Neural cell (in vitro differentiated cells): ENCODE measurements around the gene PRKACA. TPM values are rescaled to one million over a fixed set of nuclear protein-coding genes. Genes with fewer than 3 reads are reported as not detected.
A peak's percentile ranks its signal among the peaks of the same experiment; 100 is the strongest.

Source experiments
- H2AFZ ChIP-seq: fragments of 200-600, 300-800 bp; sonication (generic), shearing (Covaris generic); 2 replicates; pipeline ENCODE4 v1.6.0; 2014; ENCODE audit warnings: low read depth, mild to moderate bottlenecking, antibody characterized with exemption, low read length, moderate library complexity
- H3F3A ChIP-seq: fragments of 200-600 bp; shearing (Covaris generic); 2 replicates; pipeline ENCODE4 v1.6.1; 2016; ENCODE audit warnings: mild to moderate bottlenecking, moderate library complexity, mixed read lengths, antibody characterized with exemption, low read length; ENCODE audit not compliant: insufficient read depth, poor library complexity, severe bottlenecking
- H3K27ac ChIP-seq: fragments of 200-600, 300-800 bp; sonication (generic), shearing (Covaris generic); 2 replicates; pipeline ENCODE4 v1.5.1; 2014; ENCODE audit warnings: mild to moderate bottlenecking, low read length, moderate library complexity
- H3K27me3 ChIP-seq: fragments of 300-800, 200-600 bp; sonication (generic), shearing (Covaris generic); 2 replicates; pipeline ENCODE4 v1.6.0; 2014; ENCODE audit warnings: mild to moderate bottlenecking, low read depth, low read length, moderate library complexity; ENCODE audit not compliant: insufficient read depth
- H3K36me3 ChIP-seq: fragments of 300-800, 200-600 bp; sonication (generic), shearing (Covaris generic); 2 replicates; pipeline ENCODE4 v1.5.1; 2014; ENCODE audit warnings: mild to moderate bottlenecking, antibody characterized with exemption, low read length, moderate library complexity; ENCODE audit not compliant: insufficient read depth
- H3K4me2 ChIP-seq: fragments of 300-800, 200-600 bp; sonication (generic), shearing (Covaris generic); 2 replicates; pipeline ENCODE4 v1.6.0; 2014; ENCODE audit warnings: mild to moderate bottlenecking, low read length
- H3K4me3 ChIP-seq: fragments of 300-800, 200-600 bp; sonication (generic), shearing (Covaris generic); 2 replicates; pipeline ENCODE4 v1.5.1; 2014; ENCODE audit warnings: mild to moderate bottlenecking, low read length, moderate library complexity
- H3K79me2 ChIP-seq: fragments of 200-600 bp; shearing (Covaris generic); replicated peaks from 2 replicates; pipeline ENCODE4 v1.6.0; 2014; ENCODE audit warnings: mild to moderate bottlenecking, low read length, moderate library complexity; ENCODE audit not compliant: insufficient read depth
- H3K9ac ChIP-seq: fragments of 300-800, 200-600 bp; sonication (generic), shearing (Covaris generic); 2 replicates; pipeline ENCODE4 v1.6.1; 2016; ENCODE audit warnings: mild to moderate bottlenecking, low read length, mixed read lengths
- H3K9me2 ChIP-seq: fragments of 200-600 bp; shearing (Covaris generic); 2 replicates; pipeline ENCODE4 v1.6.1; 2016; ENCODE audit warnings: mild to moderate bottlenecking, low read length, mixed read lengths; ENCODE audit not compliant: insufficient read depth
- H3K9me3 ChIP-seq: fragments of 200-600, 300-800 bp; sonication (generic), shearing (Covaris generic); 2 replicates; pipeline ENCODE4 v1.6.1; 2016; ENCODE audit warnings: mild to moderate bottlenecking, mixed run types, low read length, moderate library complexity, mixed read lengths
- H4K20me1 ChIP-seq: fragments of 200-600 bp; shearing (Covaris generic); 2 replicates; pipeline ENCODE4 v1.6.1; 2016; ENCODE audit warnings: mild to moderate bottlenecking, mixed run types; ENCODE audit not compliant: insufficient read depth
- CTCF ChIP-seq: fragments of 450-650 bp; IDR thresholded peaks from 2 replicates; pipeline ENCODE4 v1.5.1; 2014; ENCODE audit warnings: antibody characterized with exemption, mild to moderate bottlenecking, moderate library complexity; ENCODE audit not compliant: poor library complexity, severe bottlenecking
- EP300 ChIP-seq: fragments of 450-650 bp; conservative IDR thresholded peaks from 2 replicates; pipeline ENCODE4 v1.6.1; 2014; ENCODE audit warnings: antibody characterized with exemption, mild to moderate bottlenecking, moderate library complexity; ENCODE audit not compliant: poor library complexity, severe bottlenecking
- EZH2 ChIP-seq: fragments of 200-600, 300-800 bp; shearing (Covaris generic), sonication (generic); IDR thresholded peaks from 2 replicates; pipeline ENCODE4 v1.6.1; 2014; ENCODE audit warnings: antibody characterized with exemption, low read length, borderline replicate concordance, mild to moderate bottlenecking; ENCODE audit not compliant: insufficient read depth, poor library complexity, severe bottlenecking
- MXI1 ChIP-seq: fragments of 450-650 bp; conservative IDR thresholded peaks from 2 replicates; pipeline ENCODE4 v1.6.1; 2014; ENCODE audit warnings: antibody characterized with exemption, mild to moderate bottlenecking; ENCODE audit not compliant: poor library complexity, severe bottlenecking
- POLR2AphosphoS5 ChIP-seq: IDR thresholded peaks from 2 replicates; pipeline ENCODE4 v1.6.1; 2012
- RAD21 ChIP-seq: fragments of 450-650 bp; conservative IDR thresholded peaks from 2 replicates; pipeline ENCODE4 v1.6.1; 2014; ENCODE audit warnings: antibody characterized with exemption, mild to moderate bottlenecking, moderate library complexity
- SMC3 ChIP-seq: fragments of 450-650 bp; conservative IDR thresholded peaks from 2 replicates; pipeline ENCODE4 v1.6.1; 2014; ENCODE audit warnings: antibody characterized with exemption, mild to moderate bottlenecking, moderate library complexity; ENCODE audit not compliant: poor library complexity
- TAF1 ChIP-seq: IDR thresholded peaks from 2 replicates; pipeline ENCODE4 v1.6.1; 2012; ENCODE audit warnings: low read depth
- polyA plus RNA-seq: library from polyadenylated mRNA; depleted of rRNA; stranded (reverse); fragments of >200 nt; gene quantifications from 2 replicates; pipeline ENCODE4 v1.2.3, GENCODE V29; 2014
- TF ChIP-seq, protein P1 (sequence below): IDR thresholded peaks from 2 replicates; pipeline ENCODE4 v1.6.1; 2012; ENCODE audit warnings: borderline replicate concordance

The PRKACA gene
- polyA plus RNA-seq, 1 donor from 2014 or later: 11.7 TPM

DNA sequence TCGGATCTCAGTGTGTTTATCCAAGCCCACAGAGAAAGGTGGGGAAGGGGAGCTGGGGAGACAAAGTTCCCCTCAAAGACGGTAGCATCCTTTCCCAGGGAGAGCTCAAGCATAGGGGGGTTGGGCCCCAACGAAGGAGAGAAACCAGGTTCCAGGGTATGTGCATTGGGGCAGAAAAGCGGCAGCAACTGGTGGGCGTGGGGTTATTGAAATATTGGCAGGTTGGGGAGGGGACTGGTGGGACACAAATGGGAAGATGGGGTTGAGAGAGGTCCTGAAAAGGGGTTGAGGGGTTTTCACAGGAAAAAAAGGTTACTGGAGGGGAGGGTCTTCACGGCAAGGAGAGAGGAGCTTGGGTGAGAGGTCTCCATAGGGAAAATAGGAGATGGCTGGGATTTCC is 17.8 kb upstream of the PRKACA start:
- peak overlapping the region; percentile 85 for H3K4me3 ChIP-seq
- no peak overlapping the region for H2AFZ ChIP-seq
- no peaks in the 10 kb centered on the region for H3K36me3 ChIP-seq
- H3K4me2 ChIP-seq: no peak overlapping the region
- no peak overlapping the region for H3K9ac ChIP-seq
- H3K9me3 ChIP-seq: no peaks in the 10 kb centered on the region
- no peak overlapping the region for H3K27ac ChIP-seq
- no peaks in the 10 kb centered on the region for H3K79me2 ChIP-seq
- TF ChIP-seq MXI1 (no peak), RAD21 (no peak), EZH2 (no peak), CTCF (no peak), EP300 (no peak), POLR2AphosphoS5 (no peak), TAF1 (no peak), SMC3 (no peak)
- TF ChIP-seq, protein P1, sequence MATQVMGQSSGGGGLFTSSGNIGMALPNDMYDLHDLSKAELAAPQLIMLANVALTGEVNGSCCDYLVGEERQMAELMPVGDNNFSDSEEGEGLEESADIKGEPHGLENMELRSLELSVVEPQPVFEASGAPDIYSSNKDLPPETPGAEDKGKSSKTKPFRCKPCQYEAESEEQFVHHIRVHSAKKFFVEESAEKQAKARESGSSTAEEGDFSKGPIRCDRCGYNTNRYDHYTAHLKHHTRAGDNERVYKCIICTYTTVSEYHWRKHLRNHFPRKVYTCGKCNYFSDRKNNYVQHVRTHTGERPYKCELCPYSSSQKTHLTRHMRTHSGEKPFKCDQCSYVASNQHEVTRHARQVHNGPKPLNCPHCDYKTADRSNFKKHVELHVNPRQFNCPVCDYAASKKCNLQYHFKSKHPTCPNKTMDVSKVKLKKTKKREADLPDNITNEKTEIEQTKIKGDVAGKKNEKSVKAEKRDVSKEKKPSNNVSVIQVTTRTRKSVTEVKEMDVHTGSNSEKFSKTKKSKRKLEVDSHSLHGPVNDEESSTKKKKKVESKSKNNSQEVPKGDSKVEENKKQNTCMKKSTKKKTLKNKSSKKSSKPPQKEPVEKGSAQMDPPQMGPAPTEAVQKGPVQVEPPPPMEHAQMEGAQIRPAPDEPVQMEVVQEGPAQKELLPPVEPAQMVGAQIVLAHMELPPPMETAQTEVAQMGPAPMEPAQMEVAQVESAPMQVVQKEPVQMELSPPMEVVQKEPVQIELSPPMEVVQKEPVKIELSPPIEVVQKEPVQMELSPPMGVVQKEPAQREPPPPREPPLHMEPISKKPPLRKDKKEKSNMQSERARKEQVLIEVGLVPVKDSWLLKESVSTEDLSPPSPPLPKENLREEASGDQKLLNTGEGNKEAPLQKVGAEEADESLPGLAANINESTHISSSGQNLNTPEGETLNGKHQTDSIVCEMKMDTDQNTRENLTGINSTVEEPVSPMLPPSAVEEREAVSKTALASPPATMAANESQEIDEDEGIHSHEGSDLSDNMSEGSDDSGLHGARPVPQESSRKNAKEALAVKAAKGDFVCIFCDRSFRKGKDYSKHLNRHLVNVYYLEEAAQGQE: no peak
- H3K9me2 ChIP-seq: no peaks in the 10 kb centered on the region
- H3F3A ChIP-seq: no peaks in the 10 kb centered on the region
- H3K27me3 ChIP-seq: no peaks in the 10 kb centered on the region
- no peaks in the 10 kb centered on the region for H4K20me1 ChIP-seq

- H3K27me3 ChIP-seq: no peaks in the 10 kb centered on the region
- no peaks in the 10 kb centered on the region for H3K79me2 ChIP-seq
- H3K9me2 ChIP-seq: no peaks in the 10 kb centered on the region
- H2AFZ ChIP-seq: no peak overlapping the region
- TF ChIP-seq MXI1 (no peak), CTCF (no peak), RAD21 (no peak), EP300 (no peak), TAF1 (no peak), POLR2AphosphoS5 (no peak), SMC3 (no peak), EZH2 (no peak)
- TF ChIP-seq, protein P1: no peak
- no peak overlapping the region for H3K9ac ChIP-seq
- H3K27ac ChIP-seq: no peak overlapping the region
- H3K4me3 ChIP-seq: no peak overlapping the region
- no peaks in the 10 kb centered on the region for H3F3A ChIP-seq
- H3K9me3 ChIP-seq: no peaks in the 10 kb centered on the region
- no peak overlapping the region for H3K4me2 ChIP-seq
- no peaks in the 10 kb centered on the region for H3K36me3 ChIP-seq
- H4K20me1 ChIP-seq: no peaks in the 10 kb centered on the region
These were observed 10.5 kb upstream of the PRKACA start for GRCh38 chr19:14127929-14128509.
